Motor neuron (in vitro differentiated cells): ENCODE results near the gene HNRNPD. TPM values are rescaled to one million over a fixed set of nuclear protein-coding genes. Genes with fewer than 3 reads are reported as not detected.
"Not testable (repeated sequence)": the region's sequence is repeated elsewhere in the genome, so short reads cannot be mapped to it uniquely, and the experiment has no call there.

Experiments
- ATAC-seq, 8 experiments: fragments of 200-7000 bp; cut with Tn5 transposase; replicated peaks in 6 of 8; 2 replicates each; pipeline ENCODE4 v1.8.0; 2021; ENCODE audit warnings: mild to moderate bottlenecking in 8 of 8, moderate library complexity in 8 of 8
- H3K27ac ChIP-seq, 2 donors: fragments of 250-450 bp; sonication (Bioruptor Pico); 2 replicates each; pipeline ENCODE4 v1.9.0; 2021; ENCODE audit warnings: antibody characterized with exemption in 2 of 2, mild to moderate bottlenecking in 2 of 2, moderate library complexity in 1 of 2
- H3K4me1 ChIP-seq, 2 donors: fragments of 250-450 bp; sonication (Bioruptor Pico); replicated peaks in 1 of 2; 2 replicates each; pipeline ENCODE4 v1.6.1; 2021; ENCODE audit warnings: antibody characterized with exemption in 2 of 2, mild to moderate bottlenecking in 2 of 2, moderate library complexity in 1 of 2
- H3K4me3 ChIP-seq, 5 donors: fragments of 250-450 bp; sonication (Bioruptor Pico); 2 replicates each; pipeline ENCODE4 v1.9.0; 2021; ENCODE audit warnings: antibody characterized with exemption in 5 of 5, mild to moderate bottlenecking in 5 of 5, moderate library complexity in 4 of 5
- WGBS, 10 experiments: fragments of 450-650 bp; shearing (Covaris generic); methylation state at CpG; one replicate each; pipeline ENCODE4 v1.0.0; 2022; 5-methylcytosine and 5-hydroxymethylcytosine counted together
- in situ Hi-C, 9 experiments: fragments of 400-800 bp; cut with MboI; loops; one replicate each; pipeline ENCODE4 v1.15.0; 2021; ENCODE audit warnings: low sequenced_read_pairs in 9 of 9, low pct_unique_long_range_greater_than_20kb in 2 of 9; ENCODE audit not compliant: unreplicated experiment in 9 of 9
- total RNA-seq, 8 experiments: library from RNA; unstranded; fragments of 300-600 nt; gene quantifications; 2 replicates each; pipeline versions ENCODE4 v1.2.3 to v1.2.4, GENCODE V29; 2022

The HNRNPD gene
- total RNA-seq, 8 experiments from 2014 or later, result 41.5 to 343 (median 120) TPM

DNA sequence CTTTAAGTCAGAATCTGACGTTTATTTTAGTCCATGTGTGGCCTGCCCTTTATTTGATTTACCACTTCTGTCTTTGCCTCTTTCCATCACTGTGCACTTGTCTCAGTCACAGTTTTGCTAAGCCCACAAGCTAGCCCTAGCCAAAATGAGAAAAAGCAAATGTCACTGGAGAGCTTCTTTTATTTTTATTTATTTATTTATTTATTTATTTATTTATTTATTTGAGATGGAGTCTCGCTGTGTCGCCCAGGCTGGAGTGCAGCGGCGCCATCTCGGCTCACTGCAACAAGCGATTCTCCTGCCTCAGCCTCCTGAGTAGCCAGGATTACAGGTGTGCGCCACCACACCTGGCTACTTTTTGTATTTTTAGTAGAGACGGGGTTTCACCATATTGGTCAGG lies 16.3 kb upstream of the HNRNPD start:
- H3K27ac ChIP-seq, H3K4me3 ChIP-seq, in situ Hi-C loops, ATAC-seq, H3K4me1 ChIP-seq: not testable (repeated sequence)
- whole genome bisulfite sequencing, 10 experiments, result 79 to 94% (median 88%) methylated on average over 2 to 9 of the region's 9 CpGs; no CpG with 5 or more reads in 1 of the 10 experiments

- peak in 1 of 8 experiments; percentile 36 for ATAC-seq
- 60 to 100% (median 73%) methylated on average over 1 of the region's 1 CpG; no CpG with 5 or more reads in 3 of the 10 experiments for WGBS, 10 experiments
- H3K27ac ChIP-seq, result no peak overlapping the region
- H3K4me1 ChIP-seq, result no peaks in the 10 kb centered on the region
- in situ Hi-C loops, result no loop called here
- no peak overlapping the region for H3K4me3 ChIP-seq
These were observed 14.6 kb upstream of the HNRNPD start for GRCh38 chr4:82388405-82388804.

- H3K4me1 ChIP-seq, H3K4me3 ChIP-seq, in situ Hi-C loops, ATAC-seq, H3K27ac ChIP-seq: not testable (repeated sequence)
- 90 to 100% (median 100%) methylated on average over 1 to 6 of the region's 8 CpGs; no CpG with 5 or more reads in 3 of the 10 experiments for WGBS, 10 experiments
These were observed 12.5 kb upstream of the HNRNPD start for GRCh38 chr4:82386312-82386711.

GRCh38 chr4:82382751-82383150 lies 9.0 kb upstream of the HNRNPD start:
- ATAC-seq, result no peak
- Histone ChIP-seq H3K4me3 (no peak overlapping the region), H3K27ac (no peak overlapping the region), H3K4me1 (no peaks in the 10 kb centered on the region)
- in situ Hi-C loops, result no loop called here
- WGBS, 10 experiments, result 60 to 100% (median 92%) methylated on average over 1 to 2 of the region's 2 CpGs; no CpG with 5 or more reads in 3 of the 10 experiments

- WGBS, 10 experiments, result 20 to 75% (median 49%) methylated on average over 1 to 2 of the region's 2 CpGs; no CpG with 5 or more reads in 4 of the 10 experiments
- no peaks in the 10 kb centered on the region for H3K4me1 ChIP-seq
- ATAC-seq, result no peak
- H3K27ac ChIP-seq, result no peak overlapping the region
- no peak overlapping the region for H3K4me3 ChIP-seq
- in situ Hi-C loops, result no loop called here
These were observed 8.0 kb upstream of the HNRNPD start for GRCh38 chr4:82381661-82382296.

- 86 to 100% (median 100%) methylated on average over 1 to 3 of the region's 3 CpGs; no CpG with 5 or more reads in 5 of the 10 experiments for WGBS, 10 experiments
- Histone ChIP-seq H3K27ac (no peak overlapping the region), H3K4me3 (no peak overlapping the region), H3K4me1 (peaks cover 0 to under 1% of the 10 kb centered on the region in 2 donors)
- peak in 1 of 8 experiments; percentile 52 for ATAC-seq
- in situ Hi-C loops, result no loop called here
These were observed 7.4 kb upstream of the HNRNPD start for GRCh38 chr4:82381235-82381634.

DNA sequence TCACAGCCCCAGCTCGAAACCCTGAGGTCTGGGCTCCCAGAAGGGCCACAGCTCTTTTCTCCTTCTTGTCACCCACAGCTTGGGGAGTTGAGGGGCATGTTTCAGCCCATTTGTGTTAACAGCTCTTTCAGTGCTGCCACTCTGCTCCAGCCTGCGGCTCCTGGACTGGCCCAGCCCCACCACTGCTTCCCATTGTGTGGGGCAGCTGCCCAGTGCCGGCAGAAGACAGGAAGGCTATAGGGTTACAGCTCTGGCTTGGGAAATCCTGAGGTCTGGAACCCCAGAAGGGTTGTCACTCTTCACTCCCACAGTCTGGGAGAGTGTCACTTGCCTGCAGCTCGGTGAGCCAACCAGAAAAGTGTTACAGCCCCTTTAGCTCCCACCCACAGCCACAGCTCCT lies 7.0 kb upstream of the HNRNPD start:
- Histone ChIP-seq H3K4me1 (peaks cover 0 to 5% of the 10 kb centered on the region in 2 donors), H3K4me3 (no peak overlapping the region), H3K27ac (no peak overlapping the region)
- peak in 2 of 8 experiments; percentile 13 to 25 for ATAC-seq
- 83 to 100% (median 96%) methylated on average over 1 to 3 of the region's 4 CpGs; no CpG with 5 or more reads in 5 of the 10 experiments for WGBS, 10 experiments
- in situ Hi-C loops, result no loop called here

- H3K27ac ChIP-seq, result no peak overlapping the region
- ATAC-seq, result peak in 6 of 8 experiments; percentile 20 to 77 (median 40)
- H3K4me3 ChIP-seq, result no peak overlapping the region
- in situ Hi-C loops, result no loop called here
- peaks cover 0 to 8% of the 10 kb centered on the region in 2 donors for H3K4me1 ChIP-seq
- WGBS, 10 experiments, result 60 to 100% (median 92%) methylated on average over 1 to 7 of the region's 9 CpGs; no CpG with 5 or more reads in 2 of the 10 experiments
These were observed 6.6 kb upstream of the HNRNPD start for GRCh38 chr4:82380344-82380743.

GRCh38 chr4:82376109-82376508 lies 2.3 kb upstream of the HNRNPD start:
- no peak for ATAC-seq
- peak overlapping the region in 3 of 5 donors; percentile 60 to 87 (median 78) for H3K4me3 ChIP-seq
- H3K4me1 ChIP-seq, result peaks cover 0 to 8% of the 10 kb centered on the region in 2 donors
- 59 to 100% (median 80%) methylated on average over 1 to 4 of the region's 4 CpGs; no CpG with 5 or more reads in 3 of the 10 experiments for WGBS, 10 experiments
- in situ Hi-C loops, result no loop called here
- H3K27ac ChIP-seq, result no peak overlapping the region

DNA sequence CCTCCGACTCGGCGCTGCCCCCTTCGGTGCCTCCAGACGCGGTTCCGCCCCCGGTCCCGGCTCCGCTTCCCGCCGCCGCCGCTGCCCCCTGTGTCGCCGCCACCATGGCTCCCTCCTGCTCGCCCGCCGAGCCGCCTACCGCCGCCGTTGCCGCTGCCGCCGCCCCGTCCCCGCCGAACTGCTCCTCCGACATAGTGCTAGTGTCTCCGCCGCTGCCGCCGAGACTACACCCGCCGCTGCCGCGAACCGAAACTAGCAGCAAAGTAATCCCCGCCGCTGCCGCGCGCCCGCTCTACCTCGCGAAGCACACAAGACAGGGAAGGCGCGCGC lies 340 bp downstream of the HNRNPD start:
- in situ Hi-C loops, result no loop called here
- Histone ChIP-seq H3K27ac (peak overlapping the region; percentile 94 to 99), H3K4me1 (peaks cover 10 to 32% of the 10 kb centered on the region in 2 donors), H3K4me3 (peak overlapping the region; percentile 60 to 91 (median 78))
- peak in 4 of 8 experiments; percentile 0 to 9 (median 3) for ATAC-seq
- WGBS, 10 experiments, result 0% methylated on average over 2 of the region's 50 CpGs; no CpG with 5 or more reads in 9 of the 10 experiments

DNA sequence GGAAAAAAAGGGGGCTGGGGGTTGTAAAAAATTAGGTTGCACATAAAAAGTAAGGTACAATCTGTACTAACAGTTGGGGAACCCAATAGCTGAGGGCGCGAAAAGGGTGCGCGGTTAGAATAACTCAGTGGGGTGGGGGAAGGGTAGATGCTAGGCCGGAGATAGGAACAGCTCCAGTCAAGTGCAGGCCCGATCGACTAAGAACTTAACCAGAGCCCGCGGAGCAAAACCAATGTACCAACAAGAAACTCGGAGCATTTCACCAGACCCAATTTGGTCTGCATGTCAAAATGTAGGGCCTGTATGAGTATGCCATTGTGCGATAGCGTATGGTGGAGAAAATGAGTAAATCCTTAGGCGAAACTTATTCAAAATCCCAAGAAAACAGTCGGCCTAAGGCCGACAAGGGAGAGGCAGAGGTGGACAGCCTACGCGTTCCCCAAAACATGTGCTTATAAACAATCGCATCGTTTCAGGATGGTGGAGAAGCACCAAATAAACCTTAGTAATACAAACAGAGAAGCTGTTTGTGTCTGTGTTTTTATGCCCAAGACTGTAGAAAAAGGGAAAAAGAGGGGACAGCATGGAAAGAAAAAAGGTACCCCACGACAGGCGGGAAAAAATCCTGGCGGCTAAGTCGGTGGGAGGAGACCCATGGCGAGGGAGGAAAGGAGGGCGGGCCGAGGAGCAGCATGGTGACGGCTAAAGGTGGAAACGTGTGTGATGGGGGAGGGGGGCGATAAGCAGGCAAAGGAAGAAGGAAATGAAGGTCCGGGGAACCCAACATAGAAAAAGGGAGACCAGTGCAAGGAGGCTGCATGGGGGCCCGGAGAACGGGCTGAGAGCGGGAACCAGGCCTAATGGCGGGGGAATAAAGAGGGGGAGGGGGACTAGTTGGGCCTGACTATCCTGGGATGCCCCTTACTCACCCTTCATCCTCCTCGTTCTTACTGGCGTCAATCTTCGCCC lies 990 bp downstream of the HNRNPD start:
- ATAC-seq, result peak in 3 of 8 experiments; percentile 2 to 3 (median 2)
- H3K4me3 ChIP-seq, result peak overlapping the region; percentile 60 to 91 (median 78)
- peaks cover 15 to 36% of the 10 kb centered on the region in 2 donors for H3K4me1 ChIP-seq
- WGBS, 10 experiments, result 0 to 1% (median 0%) methylated on average over 3 to 22 of the region's 37 CpGs; no CpG with 5 or more reads in 2 of the 10 experiments
- peak overlapping the region; percentile 94 to 99 for H3K27ac ChIP-seq
- in situ Hi-C loops, result no loop called here

DNA sequence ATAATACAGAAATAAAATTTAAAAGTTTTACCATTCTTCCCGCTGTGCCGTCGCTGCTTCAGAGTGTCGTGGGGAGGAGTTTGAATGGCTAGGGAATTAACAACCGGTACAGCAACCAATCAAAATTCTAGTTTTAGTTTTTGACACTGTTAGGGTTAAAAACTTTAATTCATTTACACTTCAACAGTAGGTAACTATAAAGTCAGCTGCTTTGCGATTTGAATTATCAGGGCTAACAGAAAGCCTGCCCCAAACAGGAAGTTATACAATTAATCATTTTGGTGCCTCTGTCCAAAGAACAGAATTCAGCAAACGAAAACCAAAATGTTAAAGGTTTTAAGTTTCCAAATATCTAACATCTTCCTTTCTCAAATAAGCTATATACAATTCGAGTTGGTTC lies 2.3 kb downstream of the HNRNPD start:
- Histone ChIP-seq H3K27ac (no peak overlapping the region), H3K4me1 (peaks cover 15 to 36% of the 10 kb centered on the region in 2 donors), H3K4me3 (peak overlapping the region; percentile 60 to 91 (median 78))
- ATAC-seq, result no peak
- in situ Hi-C loops, result no loop called here
- WGBS, 10 experiments, result 0 to 4% (median 0%) methylated on average over 1 to 8 of the region's 8 CpGs
